B cell (primary cell): ENCODE data around the gene LAMP5. TPM values are rescaled to one million over a fixed set of nuclear protein-coding genes. Genes with fewer than 3 reads are reported as not detected.

Experiments used
- ATAC-seq: fragments of 200-7000 bp; cut with Tn5 transposase; one replicate; pipeline ENCODE4 v1.10.0; 2021; ENCODE audit warnings: low read depth, mild to moderate bottlenecking, moderate number of reproducible peaks, moderate library complexity
- CTCF ChIA-PET: fragments of 350-600 bp; sonication (Branson Sonifier 250); formaldehyde crosslinking; loops from one replicate; lab custom pipeline; 2021; ENCODE audit warnings: antibody characterized with exemption, inconsistent platforms; lab: Charles Lee
- POLR2A ChIA-PET: fragments of 350-600 bp; sonication (Branson Sonifier 250); formaldehyde crosslinking; loops from one replicate; lab custom pipeline; 2021; ENCODE audit warnings: antibody characterized with exemption; lab: Charles Lee
- DNase-seq: peaks from one replicate; pipeline ENCODE4 v3.0.0; 2013
- H2AFZ ChIP-seq: 2 replicates; pipeline ENCODE4 v1.6.1; 2012; ENCODE audit warnings: mild to moderate bottlenecking, low read depth, low read length; ENCODE audit not compliant: insufficient read depth, poor library complexity, severe bottlenecking
- H3K27ac ChIP-seq, 2 donors: 1 replicate in 1 of 2; 2 replicates in 1 of 2; pipeline ENCODE4 v1.5.1; 2012 to 2013; ENCODE audit warnings: low read length in 2 of 2, mild to moderate bottlenecking in 2 of 2, moderate library complexity in 1 of 2
- H3K27me3 ChIP-seq, 4 experiments: fragments of 200-600 bp in 1 of 4; sonication (generic) in 1 of 4; replicated peaks in 1 of 4; 1 replicate in 2 of 4; 2 replicates in 2 of 4; pipeline versions ENCODE4 v1.6.1 to v1.7.0; 2013 to 2016; ENCODE audit warnings: low read length in 3 of 4, mild to moderate bottlenecking in 2 of 4, mixed read lengths in 1 of 4, moderate library complexity in 1 of 4; ENCODE audit not compliant: insufficient read depth in 4 of 4, control insufficient read depth in 3 of 4; ENCODE audit errors: control extremely low read depth in 1 of 4
- H3K36me3 ChIP-seq, 2 experiments: replicated peaks in 1 of 2; 1 replicate in 1 of 2; 2 replicates in 1 of 2; pipeline versions ENCODE4 v1.6.1 to v1.7.1; 2013; ENCODE audit warnings: low read length in 1 of 2; ENCODE audit not compliant: insufficient read depth in 2 of 2, control insufficient read depth in 1 of 2; ENCODE audit errors: control extremely low read depth in 1 of 2, extremely low read depth in 1 of 2
- H3K4me1 ChIP-seq, 2 donors: fragments of 200-600 bp in 1 of 2; sonication (generic) in 1 of 2; 1 replicate in 1 of 2; 2 replicates in 1 of 2; pipeline versions ENCODE4 v1.5.1 to v1.6.1; 2013 to 2017; ENCODE audit warnings: low read length in 2 of 2; ENCODE audit not compliant: control insufficient read depth in 2 of 2, insufficient read depth in 2 of 2
- H3K4me2 ChIP-seq: replicated peaks from 2 replicates; pipeline ENCODE3; 2012; ENCODE audit warnings: mild to moderate bottlenecking, low read depth, low read length; ENCODE audit not compliant: poor library complexity, severe bottlenecking
- H3K4me3 ChIP-seq, 5 experiments: fragments of 200-600 bp in 1 of 5; sonication (generic) in 1 of 5; 1 replicate in 3 of 5; 2 replicates in 2 of 5; pipeline versions ENCODE4 v1.5.1 to v1.7.0; 2011 to 2016; ENCODE audit warnings: low read length in 4 of 5, mild to moderate bottlenecking in 4 of 5, low read depth in 2 of 5, control low read depth in 1 of 5, moderate library complexity in 1 of 5; ENCODE audit not compliant: insufficient read depth in 1 of 5; ENCODE audit errors: control extremely low read depth in 1 of 5, extremely low read depth in 1 of 5
- H3K79me2 ChIP-seq: fragments of 200-600 bp; sonication (generic); one replicate; pipeline ENCODE4 v1.6.0; 2016; ENCODE audit warnings: low read length; ENCODE audit not compliant: control insufficient read depth, insufficient read depth
- H3K9ac ChIP-seq: fragments of 200-600 bp; sonication (generic); 2 replicates; pipeline ENCODE4 v1.6.1; 2017; ENCODE audit warnings: mild to moderate bottlenecking, low read length, moderate library complexity
- H3K9me3 ChIP-seq, 3 donors: one replicate each; pipeline versions ENCODE4 v1.6.1 to v1.7.1; 2013; ENCODE audit warnings: low read length in 2 of 3; ENCODE audit not compliant: control insufficient read depth in 2 of 3, insufficient read depth in 1 of 3; ENCODE audit errors: control extremely low read depth in 1 of 3
- H4K20me1 ChIP-seq: 2 replicates; pipeline ENCODE4 v1.6.0; 2012; ENCODE audit warnings: mild to moderate bottlenecking, low read length; ENCODE audit not compliant: insufficient read depth, control insufficient read depth, poor library complexity, severe bottlenecking
- H3K27ac Mint-ChIP-seq: one replicate; pipeline ENCODE4 v1.8.0; 2021; ENCODE audit warnings: mixed read lengths
- H3K27me3 Mint-ChIP-seq: one replicate; pipeline ENCODE4 v1.8.0; 2021; ENCODE audit warnings: mixed read lengths
- H3K4me1 Mint-ChIP-seq: one replicate; pipeline ENCODE4 v1.8.0; 2021; ENCODE audit warnings: mixed read lengths
- H3K4me3 Mint-ChIP-seq: one replicate; pipeline ENCODE4 v1.8.0; 2021; ENCODE audit warnings: mixed read lengths
- H3K9me3 Mint-ChIP-seq: one replicate; pipeline ENCODE4 v1.8.0; 2022; ENCODE audit warnings: mixed read lengths; ENCODE audit not compliant: insufficient read depth
- CTCF ChIP-seq: fragments of 200-600 bp; IDR thresholded peaks from one replicate; pipeline ENCODE4 v1.8.0; 2022; ENCODE audit warnings: antibody characterized with exemption, mild to moderate bottlenecking
- EZH2 ChIP-seq: IDR thresholded peaks from 2 replicates; pipeline ENCODE4 v1.6.1; 2012; ENCODE audit warnings: borderline replicate concordance, low read depth, mild to moderate bottlenecking, moderate library complexity, low read length; ENCODE audit not compliant: insufficient read depth, poor library complexity, severe bottlenecking
- WGBS: methylation state at CpG from one replicate; pipeline ENCODE4 v1.1.5; 2013; ENCODE audit warnings: missing lambda C conversion rate; ENCODE audit not compliant: insufficient coverage; 5-methylcytosine and 5-hydroxymethylcytosine counted together
- intact Hi-C: fragments of 100-400 bp; cut with micrococcal nuclease; formaldehyde crosslinking; loops from one replicate; pipeline ENCODE4 v1.10.0; 2022
- polyA plus RNA-seq: library from polyadenylated mRNA; depleted of rRNA; stranded (reverse); fragments of >200 nt; gene quantifications from 2 replicates; pipeline ENCODE4 v1.2.3, GENCODE V29; 2012
- total RNA-seq, 2 donors: library from RNA; stranded (reverse); fragments of 120-200 nt in 1 of 2; gene quantifications; 1 replicate in 1 of 2; 2 replicates in 1 of 2; pipeline versions ENCODE4 v1.2.3 to v1.2.4, GENCODE V29; 2013 to 2022

Gene LAMP5
- total and polyA plus RNA-seq, 2 donors (not counting 1 experiment from before 2014, with no cell fraction given), result 0.17 to 1.3 TPM

GRCh38 chr20:9485614-9486340 lies 28.6 kb upstream of the LAMP5 start:
- Histone ChIP-seq H3K4me3 (no peak overlapping the region), H2AFZ (no peak overlapping the region), H3K36me3 (no peaks in the 10 kb centered on the region), H4K20me1 (no peaks in the 10 kb centered on the region), H3K4me2 (no peak overlapping the region), H3K27me3 (no peaks in the 10 kb centered on the region), H3K4me1 (peaks cover 14 to 15% of the 10 kb centered on the region in 2 donors), H3K79me2 (no peaks in the 10 kb centered on the region), H3K27ac (no peak overlapping the region), H3K9ac (no peak overlapping the region), H3K9me3 (no peaks in the 10 kb centered on the region)
- no peak overlapping the region for H3K4me3 Mint-ChIP-seq
- peaks cover 13% of the 10 kb centered on the region for H3K4me1 Mint-ChIP-seq
- no peaks in the 10 kb centered on the region for H3K9me3 Mint-ChIP-seq
- intact Hi-C loops, result no loop called here
- ATAC-seq (no peak), DNase-seq (no peak)
- TF ChIP-seq CTCF, result no peak
- no peak for TF ChIP-seq EZH2
- ChIA-PET POLR2A (no interaction called here), CTCF (interaction anchor here (0.7 to 1.2 kb wide), 2 partner anchors 26 to 78 kb away, joined by 3 to 4 read pairs; no protein-coding TSS in a partner anchor)
- H3K27me3 Mint-ChIP-seq, result peaks cover 5% of the 10 kb centered on the region
- WGBS, result 90% methylated on average over 4 of the region's 9 CpGs
- H3K27ac Mint-ChIP-seq, result no peak overlapping the region

GRCh38 chr20:9487231-9487630 lies 27.2 kb upstream of the LAMP5 start:
- ChIA-PET CTCF (no interaction called here), POLR2A (no interaction called here)
- H3K4me1 Mint-ChIP-seq, result peaks cover 9% of the 10 kb centered on the region
- H4K20me1 ChIP-seq, result no peaks in the 10 kb centered on the region
- H3K9me3 Mint-ChIP-seq, result no peaks in the 10 kb centered on the region
- ATAC-seq (no peak), DNase-seq (no peak)
- no peaks in the 10 kb centered on the region for H3K27me3 ChIP-seq
- H2AFZ ChIP-seq, result no peak overlapping the region
- H3K36me3 ChIP-seq, result no peaks in the 10 kb centered on the region
- no peak overlapping the region for H3K27ac ChIP-seq
- H3K4me3 ChIP-seq, result no peak overlapping the region
- TF ChIP-seq CTCF (no peak), EZH2 (no peak)
- H3K9ac ChIP-seq, result no peak overlapping the region
- H3K9me3 ChIP-seq, result no peaks in the 10 kb centered on the region
- H3K4me2 ChIP-seq, result no peak overlapping the region
- no peak overlapping the region for H3K4me3 Mint-ChIP-seq
- peaks cover 5% of the 10 kb centered on the region for H3K27me3 Mint-ChIP-seq
- no peaks in the 10 kb centered on the region for H3K79me2 ChIP-seq
- intact Hi-C loops, result no loop called here
- no peak overlapping the region for H3K27ac Mint-ChIP-seq
- peaks cover 6% of the 10 kb centered on the region in 2 donors for H3K4me1 ChIP-seq
- 91% methylated on average over 2 of the region's 4 CpGs for WGBS
